GM19455 (cell line): ENCODE measurements around the gene TIMM50.
A peak's percentile ranks its signal among the peaks of the same experiment; 100 is the strongest.
"Not testable (repeated sequence)": the region's sequence is repeated elsewhere in the genome, so short reads cannot be mapped to it uniquely, and the experiment has no call there.

Source experiments
- ATAC-seq: cut with Tn5 transposase; IDR thresholded peaks from one replicate; pipeline ENCODE4 v1.9.1; 2021; ENCODE audit not compliant: unreplicated experiment

Gene TIMM50

DNA sequence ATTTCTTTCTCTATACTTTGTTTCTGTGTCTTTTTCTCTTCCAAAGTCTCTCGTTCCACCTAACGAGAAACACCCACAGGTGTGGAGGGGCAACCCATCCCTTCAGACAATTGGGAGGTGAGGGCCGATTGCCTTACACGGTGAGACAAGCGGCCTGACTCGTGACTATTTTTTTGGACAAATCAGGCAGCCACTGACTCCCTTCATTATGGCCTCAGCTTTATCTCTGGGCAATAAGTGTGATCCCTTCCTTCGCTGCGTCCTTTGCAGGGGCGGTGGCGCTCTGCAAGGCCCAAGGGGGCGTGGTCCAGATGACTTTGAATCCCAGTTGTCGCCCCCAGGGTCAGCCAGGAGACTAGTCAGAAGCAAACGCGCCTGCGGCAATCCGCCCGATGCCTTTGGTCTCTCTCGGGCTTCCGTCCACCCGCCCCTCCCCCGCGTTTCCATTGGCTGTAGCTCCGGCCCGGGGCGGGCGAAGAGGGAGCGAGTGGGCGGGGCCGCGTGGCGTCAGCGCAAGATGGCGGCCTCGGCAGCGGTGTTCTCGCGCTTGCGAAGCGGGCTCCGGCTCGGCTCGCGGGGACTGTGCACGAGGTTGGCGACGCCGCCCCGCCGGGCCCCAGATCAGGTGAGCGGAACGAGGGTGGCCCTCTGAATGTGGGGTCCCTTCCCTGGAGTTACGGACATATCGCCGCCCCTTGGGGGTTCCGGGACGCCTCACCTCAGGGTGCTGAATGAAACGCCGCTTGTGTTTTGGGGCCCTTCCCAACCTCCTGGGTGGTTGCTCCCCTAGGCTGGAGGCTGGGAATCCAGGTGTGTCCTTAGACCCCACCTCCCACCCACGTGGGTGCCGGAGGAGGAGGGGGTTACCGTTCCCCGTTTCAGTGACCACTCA is at the start of gene TIMM50:
Gene TIMM50 (plus strand): TSS at position 502 of the 892 bp plus-strand sequence. CDS start 16 bp downstream, at position 518.
- peak; percentile 87 for ATAC-seq

- ATAC-seq, result no peak
These were observed 48.0 kb upstream of the TIMM50 start for GRCh38 chr19:39432677-39433025.

DNA sequence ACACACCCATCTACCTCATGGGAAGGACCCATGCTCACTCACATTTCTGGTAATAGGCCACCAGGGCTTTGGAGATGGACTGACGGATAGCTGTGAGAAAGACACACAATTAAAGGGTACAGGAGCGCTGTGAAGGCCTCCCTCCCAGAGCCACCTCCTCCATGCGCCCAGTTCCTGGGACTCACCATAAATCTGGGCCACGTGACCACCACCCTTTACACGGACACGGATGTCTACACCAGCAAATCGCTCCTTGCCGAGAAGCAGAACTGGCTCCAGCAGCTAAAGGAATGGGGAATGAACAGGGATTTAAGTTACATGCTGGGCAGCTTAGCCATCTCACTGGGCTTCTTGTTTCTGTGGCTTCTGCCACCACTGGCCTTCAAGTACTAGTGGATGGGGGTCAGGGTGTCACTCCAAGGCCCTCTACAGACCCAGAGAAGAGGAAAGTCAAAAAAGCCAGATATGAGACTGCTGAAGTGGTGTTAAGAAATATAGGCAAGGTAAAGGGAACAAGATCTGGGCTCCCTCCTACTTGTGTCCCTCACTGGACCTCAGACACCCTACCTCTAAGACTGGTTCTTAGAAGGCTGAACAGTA is 47.1 kb upstream of the TIMM50 start:
- no peak for ATAC-seq

DNA sequence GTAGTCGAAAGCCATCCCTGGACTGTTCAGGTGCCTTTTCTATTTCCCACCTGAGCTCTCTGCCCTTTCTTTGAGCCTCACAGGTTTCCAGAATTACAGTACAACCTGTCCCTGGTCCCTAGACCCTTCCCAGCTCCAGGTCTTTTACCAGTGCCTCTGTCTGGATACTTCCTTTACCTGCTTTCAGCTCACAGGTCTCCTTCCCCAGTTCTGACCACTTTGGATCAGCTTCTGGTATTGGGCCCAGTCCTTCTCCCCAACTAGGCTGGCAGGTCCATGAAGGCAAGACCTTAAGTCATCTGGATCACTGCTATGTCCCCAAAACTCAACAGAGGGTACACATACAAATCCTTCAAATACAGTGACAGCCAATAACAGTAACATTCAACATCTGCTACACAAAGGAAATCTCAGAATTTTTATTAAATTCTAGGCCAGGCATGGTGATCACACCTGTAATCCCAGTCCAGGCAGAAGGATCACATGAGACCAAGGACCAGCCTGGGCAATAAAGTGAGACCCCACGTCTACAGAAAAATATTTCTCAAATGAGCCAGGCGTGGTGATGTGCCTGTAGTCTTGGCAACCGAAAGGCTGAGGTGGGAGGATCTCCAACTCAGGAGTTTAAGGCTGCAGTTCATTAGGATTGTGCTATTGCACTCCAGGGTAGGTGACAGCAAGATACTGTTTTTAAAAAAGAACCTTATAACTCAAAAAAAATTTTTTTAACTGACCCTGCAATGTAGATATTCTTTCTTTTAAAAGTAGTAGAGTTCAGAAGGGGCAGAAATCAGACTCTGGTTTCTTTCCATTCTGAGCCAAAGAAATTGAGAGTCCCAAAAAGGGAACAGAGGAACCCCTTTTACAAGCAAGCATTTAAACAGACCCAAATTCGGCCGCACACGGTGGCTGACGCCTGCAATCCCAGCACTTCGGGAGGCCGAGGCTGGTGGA is 46.2 kb upstream of the TIMM50 start:
- no peak for ATAC-seq

DNA sequence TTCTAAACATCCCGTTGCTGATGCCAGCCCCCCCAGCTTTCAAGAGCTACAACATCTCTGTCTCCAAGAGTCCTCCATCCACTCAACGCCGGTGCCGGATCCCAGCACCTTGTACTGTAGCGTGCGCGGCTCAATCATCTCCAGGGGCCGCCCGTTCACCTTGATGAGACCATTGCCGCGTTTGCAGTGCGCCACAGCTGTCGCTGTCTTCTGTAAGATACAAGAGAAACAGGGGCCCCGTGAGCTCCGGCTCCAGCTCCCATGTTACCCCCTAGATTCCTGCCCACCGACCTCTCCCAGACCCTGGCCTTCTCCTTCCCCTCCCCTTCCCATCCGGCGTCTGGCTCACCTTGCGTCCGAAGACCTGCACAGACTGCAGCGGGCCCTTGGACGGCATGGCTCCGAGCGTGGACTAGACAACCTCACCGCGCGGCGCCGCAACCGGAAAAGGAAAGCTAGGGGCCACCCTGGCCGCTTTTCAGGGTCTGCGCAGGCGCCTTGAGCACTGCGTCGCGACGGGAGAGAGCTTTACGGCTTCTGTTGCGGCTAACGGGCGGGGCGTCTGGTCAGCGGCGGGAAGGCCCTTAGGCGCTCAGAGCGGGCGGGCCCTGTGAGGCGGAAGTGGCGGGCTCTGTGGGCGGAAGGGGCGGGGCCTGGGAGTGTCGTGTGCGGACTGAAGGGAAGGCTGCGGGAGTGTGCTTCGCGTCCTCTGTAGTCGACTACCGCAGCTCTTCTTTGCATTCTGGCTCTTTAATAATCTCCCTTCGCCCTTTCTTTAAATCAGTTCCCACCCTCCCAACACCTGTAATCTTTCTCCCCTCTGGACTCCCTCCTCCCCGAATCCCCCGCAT is 44.9 kb upstream of the TIMM50 start, which contains the start of gene RPS16:
Gene RPS16 (minus strand): TSS at position 451 of the 851 bp plus-strand sequence. CDS start 54 bp downstream, at position 397.
- peak; percentile 76 for ATAC-seq

DNA sequence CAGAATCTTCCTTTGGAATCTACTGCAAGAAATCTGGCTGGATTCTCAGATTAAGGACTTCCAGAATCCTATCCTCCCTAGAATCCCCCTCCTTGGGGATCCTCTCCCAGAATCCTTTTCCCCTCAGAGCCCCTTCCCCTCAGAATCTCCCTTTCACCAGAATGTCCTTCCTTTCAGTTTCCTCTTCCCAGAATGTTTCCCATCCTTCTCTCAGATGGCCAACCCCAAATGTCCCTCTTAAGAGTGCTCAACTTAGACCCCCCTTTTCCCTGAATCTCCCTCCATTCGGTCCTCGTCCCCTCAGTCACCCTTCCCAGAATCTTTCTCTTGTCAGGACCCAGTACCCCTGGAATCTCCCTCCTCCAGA is 44.3 kb upstream of the TIMM50 start:
- ATAC-seq, result no peak

GRCh38 chr19:39438270-39438934 is 42.2 kb upstream of the TIMM50 start:
- ATAC-seq, result no peak

DNA sequence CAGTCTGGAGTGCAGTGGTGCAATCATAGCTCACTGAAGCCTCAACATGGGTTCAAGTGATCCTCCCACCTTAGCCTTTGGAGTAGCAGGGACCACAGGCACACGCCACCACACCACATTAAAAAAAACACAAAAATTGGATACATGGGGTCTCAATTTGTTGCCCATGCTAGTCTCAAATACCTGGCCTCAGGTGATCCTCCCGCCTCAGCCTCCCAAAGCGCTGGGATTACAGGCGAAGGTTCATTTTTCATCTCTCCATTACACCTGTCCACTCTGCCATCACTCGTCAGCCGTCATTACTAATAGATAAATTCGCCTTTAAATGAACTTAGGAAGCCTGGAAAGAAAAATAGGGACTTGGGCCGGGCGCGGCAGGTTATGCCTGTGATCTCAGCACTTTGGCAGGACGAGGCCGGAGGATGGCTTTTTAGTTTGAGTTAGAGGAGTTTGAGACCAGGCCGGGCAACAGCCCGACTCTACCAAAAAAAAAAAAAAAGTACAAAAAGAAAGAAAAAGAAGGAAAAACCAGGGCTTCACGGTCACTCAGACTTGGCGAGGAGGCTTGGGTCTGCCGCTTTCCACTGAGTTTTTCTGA is 35.9 kb upstream of the TIMM50 start:
- ATAC-seq, result no peak

- ATAC-seq, result peak; percentile 85
These were observed 35.2 kb upstream of the TIMM50 start, which contains the start of gene SUPT5H for GRCh38 chr19:39445196-39446111. Gene SUPT5H (plus strand): TSS chr19:39445582. CDS start chr19:39445891, 309 bp downstream.

DNA sequence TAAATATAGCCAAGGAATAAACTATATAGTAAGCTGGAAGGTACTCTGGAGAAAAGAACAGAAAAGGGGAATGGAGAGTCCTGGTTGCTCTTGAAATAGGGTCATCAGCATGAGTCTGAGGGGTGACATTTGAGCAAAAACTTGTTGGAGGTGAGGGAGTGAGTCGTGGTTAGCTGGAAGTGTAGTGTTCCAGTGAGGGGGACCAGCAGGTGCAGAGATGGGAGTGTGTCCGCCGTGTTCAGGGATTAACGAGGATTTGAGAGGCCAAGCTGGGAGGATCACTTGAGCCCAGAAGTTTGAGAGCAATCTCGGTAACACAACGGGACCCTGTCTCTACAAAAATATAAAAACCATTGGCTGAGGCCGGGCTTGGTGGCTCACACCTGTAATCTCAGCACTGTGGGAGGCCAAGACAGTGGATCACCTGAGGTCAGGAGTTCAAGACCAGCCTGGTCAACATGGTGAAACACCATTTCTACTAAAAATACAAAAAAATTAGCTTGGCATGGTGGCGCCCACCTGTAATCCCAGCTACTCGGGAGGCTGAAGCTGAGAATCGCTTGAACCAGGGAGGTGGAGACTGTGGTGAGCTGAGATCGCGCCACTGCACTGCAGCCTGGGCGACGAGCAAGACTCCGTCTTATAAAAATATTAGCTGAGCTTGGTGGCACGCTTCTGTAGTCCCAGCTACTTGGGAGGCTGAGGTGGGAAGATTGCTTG is 34.1 kb upstream of the TIMM50 start:
- no peak for ATAC-seq

DNA sequence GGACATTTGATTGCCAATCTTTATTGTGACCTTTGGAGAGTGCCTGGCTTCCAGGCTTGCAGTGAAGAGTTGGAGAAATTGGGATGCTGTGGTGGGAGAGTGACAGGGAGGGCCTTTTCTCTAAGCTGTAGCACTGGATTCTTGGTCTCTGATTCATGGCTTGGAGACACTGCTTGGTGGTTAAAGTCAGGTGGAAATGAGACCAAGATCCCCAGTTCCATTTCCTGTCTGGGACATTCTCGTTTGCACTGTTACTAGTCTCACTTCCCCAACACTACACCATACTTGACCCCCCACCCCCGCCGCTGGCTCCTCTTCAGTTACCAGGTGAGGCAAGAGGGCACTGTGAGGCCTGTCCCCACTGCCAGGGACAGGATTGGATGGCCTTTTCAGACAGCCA is 32.4 kb upstream of the TIMM50 start:
- ATAC-seq, result no peak

DNA sequence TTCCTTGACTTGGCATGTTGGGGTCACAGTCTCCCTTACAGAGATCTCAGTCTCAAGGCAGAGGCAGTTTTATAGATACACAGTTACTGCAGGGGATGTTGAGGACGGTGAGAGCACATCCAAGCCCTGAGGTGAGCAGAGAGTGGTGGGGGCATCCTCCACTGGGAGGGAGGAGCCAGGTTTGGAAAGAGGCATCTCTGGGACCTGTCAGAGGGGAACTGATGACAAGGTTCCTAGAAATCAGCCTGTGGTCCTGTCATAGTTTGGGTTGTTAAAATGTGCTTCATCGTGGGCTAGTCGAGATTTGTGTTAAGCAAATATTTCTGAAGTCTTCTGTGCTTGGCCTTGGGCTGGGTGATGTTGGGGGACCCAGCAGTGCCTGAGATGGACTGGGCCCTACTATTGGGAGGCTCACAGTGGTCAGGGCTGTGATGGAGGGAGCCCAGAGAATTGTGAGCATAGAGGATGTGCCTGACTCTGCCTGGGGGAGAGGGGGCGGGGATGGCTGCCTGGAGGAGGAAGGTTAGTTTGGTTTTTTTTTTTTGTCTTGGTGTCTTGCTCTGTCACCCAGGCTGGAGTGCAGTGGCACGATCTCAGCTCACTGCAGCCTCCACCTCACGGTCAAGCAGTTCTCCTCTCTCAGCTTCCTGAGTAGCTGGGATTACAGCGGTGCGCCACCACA is 31.4 kb upstream of the TIMM50 start:
- ATAC-seq, result no peak

- not testable (repeated sequence) for ATAC-seq
These were observed 29.4 kb upstream of the TIMM50 start for GRCh38 chr19:39451257-39451656.

- no peak for ATAC-seq
These were observed 17.2 kb upstream of the TIMM50 start for GRCh38 chr19:39463403-39463802.

DNA sequence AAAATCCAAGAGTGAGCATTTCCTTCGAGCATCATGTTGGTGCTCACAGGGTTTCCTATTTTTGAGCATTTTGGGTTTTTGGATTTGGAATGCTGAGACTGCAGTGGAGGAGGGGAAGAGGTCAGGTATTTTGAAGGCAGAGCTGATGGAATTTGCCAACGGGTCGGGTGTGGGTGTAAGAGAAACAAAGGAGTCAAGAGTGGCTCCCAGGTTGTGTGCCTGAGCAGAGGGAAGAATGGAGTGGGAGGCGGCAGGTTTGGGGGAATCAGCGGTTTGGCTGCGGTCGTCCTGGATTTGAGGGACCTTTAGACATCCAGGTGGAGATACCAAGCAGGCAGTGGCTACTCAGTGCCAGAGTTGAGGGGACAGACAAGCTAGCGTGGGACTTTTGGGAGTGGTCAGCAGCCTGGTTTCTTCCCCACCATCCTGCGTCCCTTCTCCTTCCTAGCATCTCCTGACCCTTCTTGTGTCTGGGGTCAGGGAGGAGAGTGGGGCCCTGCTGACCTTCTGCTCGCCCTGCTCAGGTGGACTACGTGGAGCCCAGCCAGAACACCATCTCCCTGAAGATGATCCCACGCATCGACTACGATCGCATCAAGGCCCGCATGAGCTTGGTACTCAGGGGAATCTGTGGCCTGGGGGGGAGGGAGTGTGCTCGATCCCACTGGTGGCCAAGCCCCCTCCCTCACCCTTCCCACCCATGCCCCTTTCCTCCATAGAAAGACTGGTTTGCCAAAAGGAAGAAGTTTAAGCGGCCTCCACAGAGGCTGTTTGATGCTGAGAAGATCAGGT is 14.5 kb upstream of the TIMM50 start:
- ATAC-seq, result no peak

GRCh38 chr19:39467941-39468340 is 12.7 kb upstream of the TIMM50 start:
- ATAC-seq, result no peak
